Thyroid gland (tissue), 4 donors: ENCODE measurements around the gene BGN. TPM values are rescaled to one million over a fixed set of nuclear protein-coding genes. Genes with fewer than 3 reads are reported as not detected.

ENCODE experiments used
- DNase-seq, 2 donors: peaks; one replicate each; pipeline ENCODE4 v3.0.0-alpha.2; 2019
- H3K27ac ChIP-seq, 3 donors: fragments of 200-600 bp; sonication (generic); 1 replicate in 2 of 3; 2 replicates in 1 of 3; pipeline ENCODE4 v1.5.1; 2016 to 2019; ENCODE audit warnings: mild to moderate bottlenecking in 1 of 3, moderate library complexity in 1 of 3
- H3K27me3 ChIP-seq: fragments of 200-600 bp; sonication (generic); one replicate; pipeline ENCODE4 v1.5.1; 2019
- H3K36me3 ChIP-seq, 2 donors: fragments of 200-600 bp; sonication (generic); one replicate each; pipeline ENCODE4 v1.5.1; 2016 to 2019
- H3K4me1 ChIP-seq, 2 donors: fragments of 200-600 bp; sonication (generic); one replicate each; pipeline ENCODE4 v1.5.1; 2017 to 2019
- H3K4me3 ChIP-seq, 3 donors: fragments of 200-600 bp; sonication (generic); replicated peaks in 1 of 3; 1 replicate in 2 of 3; 2 replicates in 1 of 3; pipeline ENCODE4 v1.5.1; 2016; ENCODE audit warnings: mild to moderate bottlenecking in 1 of 3
- H3K9me3 ChIP-seq: fragments of 200-600 bp; sonication (generic); one replicate; pipeline ENCODE4 v1.5.1; 2017
- POLR2A ChIP-seq, 2 donors: fragments of 450-650 bp; IDR thresholded peaks; one replicate each; pipeline ENCODE4 v1.6.1; 2017; ENCODE audit warnings: antibody characterized with exemption in 2 of 2, mild to moderate bottlenecking in 2 of 2, moderate library complexity in 1 of 2
- WGBS, 2 donors: methylation state at CpG; one replicate each; pipeline ENCODE4 v1.1.5; 2017; 5-methylcytosine and 5-hydroxymethylcytosine counted together
- intact Hi-C: fragments of 100-400 bp; cut with DNase I; formaldehyde crosslinking; loops from one replicate; pipeline ENCODE4 v1.15.1; 2023
- total RNA-seq, 4 donors: library from RNA; depleted of rRNA; stranded (reverse); fragments of >200 nt; gene quantifications; one replicate each; pipeline ENCODE4 v1.2.3, GENCODE V29; 2016
- TF ChIP-seq, protein P1 (sequence below), 6 experiments: fragments of 200-600 bp in 3 of 6; fragments of 450-650 bp in 3 of 6; sonication (generic) in 3 of 6; IDR thresholded peaks; one replicate each; pipeline ENCODE4 v1.5.1; 2016 to 2019; ENCODE audit warnings: antibody characterized with exemption in 6 of 6, mild to moderate bottlenecking in 2 of 6, inconsistent platforms in 1 of 6, moderate library complexity in 1 of 6

Gene BGN
- total RNA-seq, 4 donors from 2014 or later = 51.0 to 84.0 (median 68.6) TPM

DNA sequence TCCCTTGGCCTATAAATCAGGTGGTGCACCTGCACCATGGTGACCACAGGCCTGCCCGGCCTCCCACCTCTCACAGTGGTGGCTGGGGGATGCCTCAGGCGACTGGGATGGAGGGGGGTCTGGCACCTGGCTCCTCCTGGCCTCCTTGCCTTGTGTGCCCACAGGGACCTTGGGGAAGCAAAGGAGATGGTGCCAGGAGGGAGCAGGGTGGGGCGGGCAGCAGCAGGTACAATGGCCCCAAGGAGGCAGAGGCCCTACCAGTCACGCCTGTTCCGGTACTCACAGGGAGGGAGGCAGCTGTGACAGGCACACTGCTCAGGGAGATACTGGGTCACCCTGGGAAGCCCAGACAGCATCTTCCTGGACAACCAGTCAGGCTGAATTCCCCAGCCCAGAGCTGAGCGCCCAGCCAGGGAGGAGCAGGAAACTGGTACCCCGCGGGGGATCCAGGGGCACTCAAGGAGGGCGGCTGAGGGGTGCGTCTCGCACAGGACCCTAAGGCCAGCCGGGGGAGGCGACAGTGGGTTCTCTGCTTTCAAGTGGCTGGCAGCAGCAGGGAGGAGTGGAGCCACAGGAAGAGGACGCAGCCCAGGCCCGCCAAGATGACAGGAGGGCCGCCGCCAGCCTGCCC lies 47.7 kb upstream of the BGN start:
- no peaks in the 10 kb centered on the region for H3K36me3 ChIP-seq
- H3K4me1 ChIP-seq = no peaks in the 10 kb centered on the region
- no peak for TF ChIP-seq POLR2A (IDR thresholded peaks at IDR 0.05)
- TF ChIP-seq, protein P1, sequence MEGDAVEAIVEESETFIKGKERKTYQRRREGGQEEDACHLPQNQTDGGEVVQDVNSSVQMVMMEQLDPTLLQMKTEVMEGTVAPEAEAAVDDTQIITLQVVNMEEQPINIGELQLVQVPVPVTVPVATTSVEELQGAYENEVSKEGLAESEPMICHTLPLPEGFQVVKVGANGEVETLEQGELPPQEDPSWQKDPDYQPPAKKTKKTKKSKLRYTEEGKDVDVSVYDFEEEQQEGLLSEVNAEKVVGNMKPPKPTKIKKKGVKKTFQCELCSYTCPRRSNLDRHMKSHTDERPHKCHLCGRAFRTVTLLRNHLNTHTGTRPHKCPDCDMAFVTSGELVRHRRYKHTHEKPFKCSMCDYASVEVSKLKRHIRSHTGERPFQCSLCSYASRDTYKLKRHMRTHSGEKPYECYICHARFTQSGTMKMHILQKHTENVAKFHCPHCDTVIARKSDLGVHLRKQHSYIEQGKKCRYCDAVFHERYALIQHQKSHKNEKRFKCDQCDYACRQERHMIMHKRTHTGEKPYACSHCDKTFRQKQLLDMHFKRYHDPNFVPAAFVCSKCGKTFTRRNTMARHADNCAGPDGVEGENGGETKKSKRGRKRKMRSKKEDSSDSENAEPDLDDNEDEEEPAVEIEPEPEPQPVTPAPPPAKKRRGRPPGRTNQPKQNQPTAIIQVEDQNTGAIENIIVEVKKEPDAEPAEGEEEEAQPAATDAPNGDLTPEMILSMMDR (IDR thresholded peaks at IDR 0.05) = no peak
- no peak for DNase-seq
- no peak overlapping the region for H3K4me3 ChIP-seq
- H3K27ac ChIP-seq = no peak overlapping the region
- intact Hi-C loops = no loop called here
- 91 to 100% methylated on average over 3 to 6 of the region's 17 CpGs for WGBS, 2 donors
- H3K27me3 ChIP-seq = no peaks in the 10 kb centered on the region
- H3K9me3 ChIP-seq = no peaks in the 10 kb centered on the region

DNA sequence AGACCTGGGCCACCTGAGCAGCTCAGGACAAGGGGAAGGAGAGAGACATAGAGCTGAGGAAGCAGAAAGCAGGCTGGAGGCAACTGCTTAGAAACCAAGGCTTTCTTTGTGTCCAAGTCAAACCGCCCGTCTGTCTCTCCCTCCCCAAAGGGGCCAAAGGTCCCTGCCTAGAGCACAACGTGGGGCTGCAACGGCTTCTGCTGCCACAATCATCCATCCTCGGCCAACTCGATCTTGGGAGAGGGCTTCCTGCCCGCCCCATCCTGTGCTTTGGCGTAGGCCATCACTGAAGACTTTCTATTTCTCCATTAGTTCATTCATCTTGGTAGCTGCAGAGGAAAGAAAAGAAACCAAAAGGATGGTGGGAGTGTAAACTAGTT lies 47.2 kb upstream of the BGN start:
- DNase-seq = no peak
- Histone ChIP-seq H3K9me3 (no peaks in the 10 kb centered on the region), H3K4me3 (no peak overlapping the region), H3K27me3 (no peaks in the 10 kb centered on the region), H3K36me3 (no peaks in the 10 kb centered on the region), H3K4me1 (no peaks in the 10 kb centered on the region), H3K27ac (no peak overlapping the region)
- no peak for TF ChIP-seq POLR2A (IDR thresholded peaks at IDR 0.05)
- TF ChIP-seq, protein P1 (IDR thresholded peaks at IDR 0.05) = no peak
- 93 to 96% methylated on average over 3 to 4 of the region's 8 CpGs for WGBS, 2 donors
- intact Hi-C loops = no loop called here

DNA sequence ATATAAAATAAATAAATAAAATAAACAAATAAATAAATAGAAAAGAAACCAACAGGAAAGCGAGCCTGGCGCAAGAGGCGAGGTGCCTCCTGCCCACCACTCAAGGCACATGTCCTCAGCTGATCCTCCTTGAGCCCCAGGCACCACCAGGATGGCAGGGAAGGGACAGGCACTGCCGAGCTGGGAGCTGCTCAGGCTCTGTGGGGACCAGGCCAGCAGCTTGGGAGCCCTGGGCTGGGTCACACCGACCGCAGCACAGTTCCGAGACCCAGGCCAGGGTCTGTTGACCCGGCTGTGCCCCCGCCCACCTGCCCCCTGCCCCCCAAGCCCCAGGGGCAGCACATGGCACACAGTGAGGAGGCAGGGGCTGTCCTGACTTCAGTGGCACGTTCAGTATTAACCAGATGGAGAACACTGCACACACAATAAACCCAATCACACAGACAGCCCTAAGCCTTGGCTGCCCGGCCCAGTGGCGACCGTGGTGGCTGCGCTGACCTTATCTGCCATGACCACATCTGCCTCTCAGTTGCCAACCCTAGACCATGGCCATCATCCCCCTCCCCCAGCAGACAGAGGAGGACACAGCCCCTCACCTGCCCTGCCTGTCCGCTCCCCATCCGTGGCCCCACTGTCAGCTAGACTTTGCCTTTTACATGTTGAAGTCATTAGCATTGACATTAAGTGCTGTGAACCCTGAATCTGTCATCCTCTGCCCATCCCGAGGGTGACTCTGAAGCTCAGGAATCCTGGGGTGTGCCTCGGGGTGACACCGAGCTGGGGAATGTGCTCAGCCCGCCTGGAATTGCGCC lies 46.0 kb upstream of the BGN start:
- intact Hi-C loops = no loop called here
- no peak overlapping the region for H3K4me3 ChIP-seq
- WGBS, 2 donors = 92 to 93% methylated on average over 5 to 9 of the region's 21 CpGs
- H3K27me3 ChIP-seq = no peaks in the 10 kb centered on the region
- no peak overlapping the region for H3K27ac ChIP-seq
- H3K9me3 ChIP-seq = no peaks in the 10 kb centered on the region
- TF ChIP-seq, protein P1 (IDR thresholded peaks at IDR 0.05) = no peak
- TF ChIP-seq POLR2A (IDR thresholded peaks at IDR 0.05) = no peak
- no peaks in the 10 kb centered on the region for H3K4me1 ChIP-seq
- DNase-seq = no peak
- H3K36me3 ChIP-seq = no peaks in the 10 kb centered on the region

DNA sequence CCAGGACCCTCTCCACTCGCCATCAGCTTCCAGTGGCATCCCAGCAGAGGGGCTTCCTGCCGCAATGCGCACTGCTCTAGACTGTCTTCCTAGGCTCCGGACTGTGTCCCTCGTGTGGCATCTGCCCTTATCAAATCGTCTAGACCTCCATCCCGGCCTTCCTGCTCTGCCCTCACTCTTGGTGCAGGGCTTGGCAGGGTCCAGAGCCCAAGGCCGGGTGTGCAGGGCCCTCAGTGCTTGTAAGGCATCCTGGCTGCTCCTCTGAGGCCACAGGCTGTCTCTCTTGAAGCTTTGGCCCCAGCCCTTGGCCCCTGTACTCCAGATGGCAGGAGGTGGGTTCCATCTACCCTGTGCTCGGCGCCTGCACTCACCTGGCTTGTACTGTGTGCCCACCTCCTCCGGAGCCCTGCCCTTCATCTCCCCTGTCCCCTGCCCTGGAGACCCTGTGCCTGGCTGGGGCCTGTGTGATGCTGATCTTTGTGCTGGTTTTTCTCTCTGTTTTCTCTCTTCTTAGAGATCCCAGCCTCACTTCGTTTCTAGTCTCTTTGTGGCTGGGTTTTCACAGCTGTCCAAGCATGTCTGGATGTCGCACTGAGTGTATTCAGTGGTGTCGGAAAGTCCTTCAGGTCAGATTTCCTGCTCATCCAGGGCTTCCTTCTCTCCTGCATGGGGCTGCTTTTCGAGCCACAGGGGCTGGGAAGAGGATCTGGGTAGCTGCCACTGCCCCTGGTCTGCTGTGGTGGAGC lies 45.2 kb upstream of the BGN start:
- Histone ChIP-seq H3K4me1 (no peaks in the 10 kb centered on the region), H3K9me3 (no peaks in the 10 kb centered on the region), H3K27me3 (no peaks in the 10 kb centered on the region), H3K27ac (no peak overlapping the region), H3K4me3 (no peak overlapping the region), H3K36me3 (peaks cover 0 to 3% of the 10 kb centered on the region in 2 donors)
- 90 to 95% methylated on average over 6 to 12 of the region's 15 CpGs for WGBS, 2 donors
- intact Hi-C loops = no loop called here
- DNase-seq = no peak
- TF ChIP-seq, protein P1 (IDR thresholded peaks at IDR 0.05) = no peak
- TF ChIP-seq POLR2A (IDR thresholded peaks at IDR 0.05) = no peak
